ENCODE measurements around the gene AFF3.

AFF3 gene

GRCh38 chr2:99679518-99679917 is 462.9 kb downstream of the AFF3 start:
- Histone ChIP-seq H3K27me3 (ENCODE audit: insufficient read depth, poor library complexity, severe bottlenecking) (no peaks in the 10 kb centered on the region), H3K9me3 (ENCODE audit: severe bottlenecking) (no peaks in the 10 kb centered on the region), H3K4me3 (ENCODE audit: severe bottlenecking) (no peak overlapping the region), H3K4me1 (ENCODE audit: insufficient read depth, poor library complexity, severe bottlenecking) (no peaks in the 10 kb centered on the region), H3K27ac (ENCODE audit: poor library complexity, severe bottlenecking) (no peak overlapping the region), H3K36me3 (ENCODE audit: low read depth) (no peaks in the 10 kb centered on the region)
- no peak for TF ChIP-seq CTCF (IDR thresholded peaks at IDR 0.05; ENCODE audit: poor library complexity, severe bottlenecking)
- DNase-seq (ENCODE audit: low spot score) = no peak
- ATAC-seq (ENCODE audit: low read depth) = no peak

- H3K4me1 ChIP-seq (ENCODE audit: insufficient read depth, poor library complexity, severe bottlenecking) = no peaks in the 10 kb centered on the region
- H3K9me3 ChIP-seq (ENCODE audit: severe bottlenecking) = no peaks in the 10 kb centered on the region
- no peaks in the 10 kb centered on the region for H3K36me3 ChIP-seq (ENCODE audit: low read depth)
- H3K4me3 ChIP-seq (ENCODE audit: severe bottlenecking) = no peak overlapping the region
- no peak overlapping the region for H3K27ac ChIP-seq (ENCODE audit: poor library complexity, severe bottlenecking)
- no peaks in the 10 kb centered on the region for H3K27me3 ChIP-seq (ENCODE audit: insufficient read depth, poor library complexity, severe bottlenecking)
- DNase-seq (ENCODE audit: low spot score) (no peak), ATAC-seq (ENCODE audit: low read depth) (no peak)
- TF ChIP-seq CTCF (IDR thresholded peaks at IDR 0.05; ENCODE audit: poor library complexity, severe bottlenecking) = no peak
These were observed 463.8 kb downstream of the AFF3 start for GRCh38 chr2:99678625-99679024.

GRCh38 chr2:99677814-99678213 is 464.6 kb downstream of the AFF3 start:
- no peaks in the 10 kb centered on the region for H3K9me3 ChIP-seq (ENCODE audit: severe bottlenecking)

GRCh38 chr2:99675130-99675661 is 467.2 kb downstream of the AFF3 start:
- H3K36me3 ChIP-seq (ENCODE audit: low read depth) = no peaks in the 10 kb centered on the region
- no peak for TF ChIP-seq CTCF (IDR thresholded peaks at IDR 0.05; ENCODE audit: poor library complexity, severe bottlenecking)
- no peak overlapping the region for H3K27ac ChIP-seq (ENCODE audit: poor library complexity, severe bottlenecking)
- no peak for ATAC-seq (ENCODE audit: low read depth)
- DNase-seq (ENCODE audit: low spot score) = no peak
- H3K27me3 ChIP-seq (ENCODE audit: insufficient read depth, poor library complexity, severe bottlenecking) = no peaks in the 10 kb centered on the region
- H3K9me3 ChIP-seq (ENCODE audit: severe bottlenecking) = no peaks in the 10 kb centered on the region
- no peaks in the 10 kb centered on the region for H3K4me1 ChIP-seq (ENCODE audit: insufficient read depth, poor library complexity, severe bottlenecking)
- H3K4me3 ChIP-seq (ENCODE audit: severe bottlenecking) = no peak overlapping the region

More at GRCh38 chr2:99677814-99678213, 464.6 kb downstream of the AFF3 start:
- H3K27me3 ChIP-seq (ENCODE audit: insufficient read depth, poor library complexity, severe bottlenecking) = no peaks in the 10 kb centered on the region
- no peaks in the 10 kb centered on the region for H3K36me3 ChIP-seq (ENCODE audit: low read depth)
- DNase-seq (ENCODE audit: low spot score) = no peak
- H3K4me1 ChIP-seq (ENCODE audit: insufficient read depth, poor library complexity, severe bottlenecking) = no peaks in the 10 kb centered on the region
- no peak overlapping the region for H3K4me3 ChIP-seq (ENCODE audit: severe bottlenecking)
- no peak for TF ChIP-seq CTCF (IDR thresholded peaks at IDR 0.05; ENCODE audit: poor library complexity, severe bottlenecking)
- no peak overlapping the region for H3K27ac ChIP-seq (ENCODE audit: poor library complexity, severe bottlenecking)
- ATAC-seq (ENCODE audit: low read depth) = no peak

- Histone ChIP-seq H3K27ac (ENCODE audit: poor library complexity, severe bottlenecking) (no peak overlapping the region), H3K4me1 (ENCODE audit: insufficient read depth, poor library complexity, severe bottlenecking) (no peaks in the 10 kb centered on the region), H3K4me3 (ENCODE audit: severe bottlenecking) (no peak overlapping the region), H3K36me3 (ENCODE audit: low read depth) (no peaks in the 10 kb centered on the region), H3K9me3 (ENCODE audit: severe bottlenecking) (no peaks in the 10 kb centered on the region), H3K27me3 (ENCODE audit: insufficient read depth, poor library complexity, severe bottlenecking) (no peaks in the 10 kb centered on the region)
- DNase-seq (ENCODE audit: low spot score) (no peak), ATAC-seq (ENCODE audit: low read depth) (no peak)
- TF ChIP-seq CTCF (IDR thresholded peaks at IDR 0.05; ENCODE audit: poor library complexity, severe bottlenecking) = no peak
These were observed 468.3 kb downstream of the AFF3 start for GRCh38 chr2:99674090-99674489.

Data from RWPE2 (cell line).